Islet precursor cell (in vitro differentiated cells): ENCODE data around the gene OR1J2.
A peak's percentile ranks its signal among the peaks of the same experiment; 100 is the strongest.
"Not testable (repeated sequence)": the region's sequence is repeated elsewhere in the genome, so short reads cannot be mapped to it uniquely, and the experiment has no call there.

ENCODE experiments used
- DNase-seq: peaks from one replicate; pipeline ENCODE4 v3.0.0-alpha.2; 2018

OR1J2 gene

GRCh38 chr9:122510502-122510901 lies at the start of gene OR1J2:
TSS of gene OR1J2 (plus strand) at chr9:122510802. CDS start at chr9:122510802, 0 bp downstream.
- no peak for DNase-seq

- DNase-seq, result no peak
Observed at GRCh38 chr9:122463828-122464632, 46.6 kb upstream of the OR1J2 start.

- peak; percentile 79 for DNase-seq
Observed at GRCh38 chr9:122464633-122465567, 45.7 kb upstream of the OR1J2 start.

- no peak for DNase-seq
Observed at GRCh38 chr9:122466456-122466855, 44.1 kb upstream of the OR1J2 start.

- DNase-seq, result no peak
Observed at GRCh38 chr9:122468735-122469134, 41.9 kb upstream of the OR1J2 start.

GRCh38 chr9:122474561-122474960 lies 36.0 kb upstream of the OR1J2 start:
- no peak for DNase-seq

- no peak for DNase-seq
Observed at GRCh38 chr9:122475717-122476116, 34.9 kb upstream of the OR1J2 start.

GRCh38 chr9:122477346-122477745 lies 33.3 kb upstream of the OR1J2 start:
- no peak for DNase-seq

GRCh38 chr9:122477826-122478225 lies 32.8 kb upstream of the OR1J2 start, which contains the start of gene OR1J1:
TSS of gene OR1J1 (minus strand) at chr9:122477926. CDS start at chr9:122477926, 0 bp downstream.
- no peak for DNase-seq

GRCh38 chr9:122479062-122479461 lies 31.5 kb upstream of the OR1J2 start:
- DNase-seq, result no peak

- peak; percentile 94 for DNase-seq
Observed at GRCh38 chr9:122498883-122499288, 11.7 kb upstream of the OR1J2 start.

GRCh38 chr9:122506964-122507363 lies 3.6 kb upstream of the OR1J2 start:
- no peak for DNase-seq

GRCh38 chr9:122518226-122518625 lies 7.6 kb downstream of the OR1J2 start:
- DNase-seq, result no peak

GRCh38 chr9:122518841-122519240 lies 8.2 kb downstream of the OR1J2 start, which contains the start of gene OR1J4:
TSS of gene OR1J4 (plus strand) at chr9:122519141. CDS start at chr9:122519141, 0 bp downstream.
- DNase-seq, result no peak

GRCh38 chr9:122519376-122519775 lies 8.8 kb downstream of the OR1J2 start:
- no peak for DNase-seq

- no peak for DNase-seq
Observed at GRCh38 chr9:122526602-122527001, 16.0 kb downstream of the OR1J2 start.

GRCh38 chr9:122527193-122527592 lies 16.6 kb downstream of the OR1J2 start, which contains the start of gene OR1N1:
TSS of gene OR1N1 (minus strand) at chr9:122527293. CDS start at chr9:122527293, 0 bp downstream.
- no peak for DNase-seq

- DNase-seq, result not testable (repeated sequence)
Observed at GRCh38 chr9:122531157-122531556, 20.6 kb downstream of the OR1J2 start.

- DNase-seq, result no peak
Observed at GRCh38 chr9:122536134-122536533, 25.5 kb downstream of the OR1J2 start.

GRCh38 chr9:122537066-122537465 lies 26.5 kb downstream of the OR1J2 start:
- not testable (repeated sequence) for DNase-seq

GRCh38 chr9:122538757-122539156 lies 28.2 kb downstream of the OR1J2 start:
- DNase-seq, result no peak

- DNase-seq, result no peak
Observed at GRCh38 chr9:122546196-122546595, 35.6 kb downstream of the OR1J2 start.

- DNase-seq, result no peak
Observed at GRCh38 chr9:122551371-122551770, 40.8 kb downstream of the OR1J2 start.
